ENCODE data around the gene ARHGAP29.

ARHGAP29 gene

GRCh38 chr1:94235189-94236012, 2.0 kb downstream of the ARHGAP29 start:
- DNase-seq (ENCODE audit: low spot score) = no peak

- no peak for DNase-seq (ENCODE audit: low spot score)
Observed at GRCh38 chr1:94234615-94235014, 2.8 kb downstream of the ARHGAP29 start.

GRCh38 chr1:94231746-94232145, 5.6 kb downstream of the ARHGAP29 start:
- DNase-seq (ENCODE audit: low spot score) = no peak

- no peak for DNase-seq (ENCODE audit: low spot score)
Observed at GRCh38 chr1:94230920-94231319, 6.5 kb downstream of the ARHGAP29 start.

GRCh38 chr1:94228640-94229375, 8.6 kb downstream of the ARHGAP29 start:
- DNase-seq (ENCODE audit: low spot score) = no peak

GRCh38 chr1:94227624-94228023, 9.8 kb downstream of the ARHGAP29 start:
- DNase-seq (ENCODE audit: low spot score) = no peak

- DNase-seq (ENCODE audit: low spot score) = no peak
Observed at GRCh38 chr1:94225845-94226244, 11.5 kb downstream of the ARHGAP29 start.

GRCh38 chr1:94218332-94218731, 19.1 kb downstream of the ARHGAP29 start:
- DNase-seq (ENCODE audit: low spot score) = no peak

- no peak for DNase-seq (ENCODE audit: low spot score)
Observed at GRCh38 chr1:94215955-94216354, 21.4 kb downstream of the ARHGAP29 start.

- no peak for DNase-seq (ENCODE audit: low spot score)
Observed at GRCh38 chr1:94209982-94210381, 27.4 kb downstream of the ARHGAP29 start.

GRCh38 chr1:94209425-94209824, 28.0 kb downstream of the ARHGAP29 start:
- DNase-seq (ENCODE audit: low spot score) = no peak

GRCh38 chr1:94207695-94208094, 29.7 kb downstream of the ARHGAP29 start:
- no peak for DNase-seq (ENCODE audit: low spot score)

- no peak for DNase-seq (ENCODE audit: low spot score)
Observed at GRCh38 chr1:94205639-94206038, 31.7 kb downstream of the ARHGAP29 start.

- DNase-seq (ENCODE audit: low spot score) = no peak
Observed at GRCh38 chr1:94202241-94202640, 35.1 kb downstream of the ARHGAP29 start.

- DNase-seq (ENCODE audit: low spot score) = no peak
Observed at GRCh38 chr1:94199398-94199797, 38.0 kb downstream of the ARHGAP29 start.

- DNase-seq (ENCODE audit: low spot score) = no peak
Observed at GRCh38 chr1:94194079-94194865, 43.1 kb downstream of the ARHGAP29 start.

GRCh38 chr1:94193128-94193527, 44.3 kb downstream of the ARHGAP29 start:
- DNase-seq (ENCODE audit: low spot score) = no peak

GRCh38 chr1:94191216-94191615, 46.2 kb downstream of the ARHGAP29 start:
- no peak for DNase-seq (ENCODE audit: low spot score)

GRCh38 chr1:94186946-94187345, 50.4 kb downstream of the ARHGAP29 start:
- DNase-seq (ENCODE audit: low spot score) = no peak

GRCh38 chr1:94183197-94183815, 54.1 kb downstream of the ARHGAP29 start:
- DNase-seq (ENCODE audit: low spot score) = no peak

GRCh38 chr1:94182191-94182590, 55.2 kb downstream of the ARHGAP29 start:
- no peak for DNase-seq (ENCODE audit: low spot score)

- DNase-seq (ENCODE audit: low spot score) = no peak
Observed at GRCh38 chr1:94180650-94181049, 56.7 kb downstream of the ARHGAP29 start.
